Measurements from ENCODE around the gene MAGED2. TPM values are rescaled to one million over a fixed set of nuclear protein-coding genes. Genes with fewer than 3 reads are reported as not detected.
"Not testable (repeated sequence)": the region's sequence is repeated elsewhere in the genome, so short reads cannot be mapped to it uniquely, and the experiment has no call there.

The MAGED2 gene, protein sequence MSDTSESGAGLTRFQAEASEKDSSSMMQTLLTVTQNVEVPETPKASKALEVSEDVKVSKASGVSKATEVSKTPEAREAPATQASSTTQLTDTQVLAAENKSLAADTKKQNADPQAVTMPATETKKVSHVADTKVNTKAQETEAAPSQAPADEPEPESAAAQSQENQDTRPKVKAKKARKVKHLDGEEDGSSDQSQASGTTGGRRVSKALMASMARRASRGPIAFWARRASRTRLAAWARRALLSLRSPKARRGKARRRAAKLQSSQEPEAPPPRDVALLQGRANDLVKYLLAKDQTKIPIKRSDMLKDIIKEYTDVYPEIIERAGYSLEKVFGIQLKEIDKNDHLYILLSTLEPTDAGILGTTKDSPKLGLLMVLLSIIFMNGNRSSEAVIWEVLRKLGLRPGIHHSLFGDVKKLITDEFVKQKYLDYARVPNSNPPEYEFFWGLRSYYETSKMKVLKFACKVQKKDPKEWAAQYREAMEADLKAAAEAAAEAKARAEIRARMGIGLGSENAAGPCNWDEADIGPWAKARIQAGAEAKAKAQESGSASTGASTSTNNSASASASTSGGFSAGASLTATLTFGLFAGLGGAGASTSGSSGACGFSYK
- 100 to 1,000 TPM; 132 to 197 (median 169) TPM for total RNA-seq

DNA sequence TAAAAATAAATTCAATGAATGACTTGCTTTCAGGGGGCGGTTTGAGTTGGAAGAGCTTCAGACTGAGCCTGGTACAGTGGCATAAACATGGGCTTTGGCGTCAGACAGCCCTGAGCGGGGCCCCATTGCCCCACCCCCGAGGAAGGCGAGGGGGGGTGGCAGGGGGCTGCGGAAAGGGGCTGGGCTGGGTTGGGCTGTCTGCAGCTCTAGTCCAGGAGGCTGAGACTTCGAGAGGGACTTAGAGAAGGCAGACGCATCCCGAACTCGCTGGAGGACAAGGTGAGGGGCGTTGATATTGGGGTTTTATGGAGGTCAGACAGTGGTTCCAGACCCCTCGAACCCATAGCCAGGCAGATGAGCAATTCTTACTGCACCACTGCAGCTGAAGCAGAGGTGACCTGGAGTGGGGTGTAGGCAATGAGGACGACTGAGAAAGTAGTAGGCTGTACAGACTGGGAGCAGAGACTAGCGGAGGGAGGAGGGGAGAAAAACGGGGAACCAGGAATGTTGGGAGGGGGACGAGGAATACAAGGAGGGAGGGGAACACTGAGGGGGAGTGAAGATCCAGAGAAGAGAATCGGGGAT, at the start of gene MAGED2:
Gene MAGED2 (plus strand): TSS at position 222 of the 585 bp plus-strand sequence. CDS start 1,587 bp downstream, outside the sequence.
- Histone ChIP-seq H3K36me3 (peaks cover 4 to 30% (median 30%) of the 10 kb centered on the region in 4 donors), H3K9me3 (no peaks in the 10 kb centered on the region), H3K27me3 (no peaks in the 10 kb centered on the region), H3K27ac (replicated peaks in 1 of 4) (peak within 1 kb of the TSS; percentile 85 to 91 (median 88)), H3K4me3 (peak within 1 kb of the TSS; percentile 71 to 82 (median 75)), H3K4me1 (peaks cover 10 to 21% (median 15%) of the 10 kb centered on the region in 4 donors)
- no peak for DNase-seq (ENCODE audit: extremely low spot score)
- peak; percentile 17 to 77 for TF ChIP-seq POLR2AphosphoS5 (IDR thresholded peaks at IDR 0.05)
- no peak for TF ChIP-seq EP300 (IDR thresholded peaks at IDR 0.05)
- TF ChIP-seq, protein P1, sequence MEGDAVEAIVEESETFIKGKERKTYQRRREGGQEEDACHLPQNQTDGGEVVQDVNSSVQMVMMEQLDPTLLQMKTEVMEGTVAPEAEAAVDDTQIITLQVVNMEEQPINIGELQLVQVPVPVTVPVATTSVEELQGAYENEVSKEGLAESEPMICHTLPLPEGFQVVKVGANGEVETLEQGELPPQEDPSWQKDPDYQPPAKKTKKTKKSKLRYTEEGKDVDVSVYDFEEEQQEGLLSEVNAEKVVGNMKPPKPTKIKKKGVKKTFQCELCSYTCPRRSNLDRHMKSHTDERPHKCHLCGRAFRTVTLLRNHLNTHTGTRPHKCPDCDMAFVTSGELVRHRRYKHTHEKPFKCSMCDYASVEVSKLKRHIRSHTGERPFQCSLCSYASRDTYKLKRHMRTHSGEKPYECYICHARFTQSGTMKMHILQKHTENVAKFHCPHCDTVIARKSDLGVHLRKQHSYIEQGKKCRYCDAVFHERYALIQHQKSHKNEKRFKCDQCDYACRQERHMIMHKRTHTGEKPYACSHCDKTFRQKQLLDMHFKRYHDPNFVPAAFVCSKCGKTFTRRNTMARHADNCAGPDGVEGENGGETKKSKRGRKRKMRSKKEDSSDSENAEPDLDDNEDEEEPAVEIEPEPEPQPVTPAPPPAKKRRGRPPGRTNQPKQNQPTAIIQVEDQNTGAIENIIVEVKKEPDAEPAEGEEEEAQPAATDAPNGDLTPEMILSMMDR (IDR thresholded peaks at IDR 0.05): no peak
- TF ChIP-seq POLR2A (IDR thresholded peaks at IDR 0.05; ENCODE audit: low read depth): no peak
- WGBS: 38% methylated on average over 17 of the region's 17 CpGs
- intact Hi-C loops (cut with DNase I): loop anchor here (2.0 kb wide), 1 partner anchor 167 kb away; no protein-coding TSS in a partner anchor

DNA sequence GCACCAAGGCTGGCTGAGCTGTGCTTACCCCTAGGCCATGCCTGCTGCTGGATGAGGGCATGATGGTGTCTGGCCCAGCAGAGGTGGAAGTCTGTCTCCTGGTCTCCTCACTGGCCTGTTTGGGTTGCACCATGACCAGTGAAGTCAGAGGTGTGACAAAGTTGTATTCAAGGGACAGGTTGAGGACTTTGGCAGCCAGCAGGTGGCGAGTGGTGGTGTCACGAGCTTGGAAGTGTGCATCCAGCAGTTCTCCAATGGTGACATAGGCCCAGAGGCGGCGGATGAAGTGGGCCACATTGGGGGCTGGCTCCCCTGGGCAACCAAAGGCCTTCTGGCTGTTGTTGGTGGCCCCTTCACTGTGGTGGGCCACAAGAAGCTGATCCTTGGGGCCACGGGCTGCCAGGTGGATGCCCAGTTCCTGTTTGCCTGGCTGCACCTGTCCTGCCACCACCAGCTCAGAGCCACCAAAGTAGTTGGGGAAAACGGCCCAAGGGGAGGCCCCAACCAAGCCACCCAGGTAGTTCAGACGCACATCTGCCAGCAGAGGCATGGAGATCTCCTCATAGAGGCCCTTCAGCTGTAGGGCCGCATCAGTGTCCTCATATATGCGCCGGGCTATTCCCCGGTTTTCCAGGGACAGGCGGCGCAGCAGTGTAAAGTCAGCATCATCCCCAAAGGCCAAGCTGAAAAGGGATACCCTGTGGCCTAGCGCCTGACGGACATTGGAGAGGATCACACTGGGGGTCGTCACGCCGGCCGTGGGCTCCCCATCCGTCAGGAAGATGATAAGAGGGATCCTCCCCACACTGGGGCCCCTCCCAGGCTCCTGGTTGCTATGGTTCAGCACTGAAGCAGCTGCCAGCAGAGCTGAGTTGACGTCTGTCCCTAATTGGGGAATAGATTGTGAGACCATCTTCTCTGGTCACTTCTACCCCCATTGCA, 49.2 kb upstream of the MAGED2 start:
- TF ChIP-seq EP300 (IDR thresholded peaks at IDR 0.05) (no peak), POLR2A (IDR thresholded peaks at IDR 0.05; ENCODE audit: low read depth) (no peak), POLR2AphosphoS5 (IDR thresholded peaks at IDR 0.05) (no peak)
- TF ChIP-seq, protein P1 (IDR thresholded peaks at IDR 0.05): no peak
- Histone ChIP-seq H3K4me1 (no peaks in the 10 kb centered on the region), H3K27me3 (no peaks in the 10 kb centered on the region), H3K4me3 (no peak overlapping the region), H3K36me3 (no peaks in the 10 kb centered on the region), H3K9me3 (peaks cover 0 to 9% (median 0%) of the 10 kb centered on the region in 4 donors), H3K27ac (replicated peaks in 1 of 4) (no peak overlapping the region)
- 81% methylated on average over 6 of the region's 21 CpGs for WGBS
- intact Hi-C loops (cut with DNase I): no loop called here
- no peak for DNase-seq (ENCODE audit: extremely low spot score)

DNA sequence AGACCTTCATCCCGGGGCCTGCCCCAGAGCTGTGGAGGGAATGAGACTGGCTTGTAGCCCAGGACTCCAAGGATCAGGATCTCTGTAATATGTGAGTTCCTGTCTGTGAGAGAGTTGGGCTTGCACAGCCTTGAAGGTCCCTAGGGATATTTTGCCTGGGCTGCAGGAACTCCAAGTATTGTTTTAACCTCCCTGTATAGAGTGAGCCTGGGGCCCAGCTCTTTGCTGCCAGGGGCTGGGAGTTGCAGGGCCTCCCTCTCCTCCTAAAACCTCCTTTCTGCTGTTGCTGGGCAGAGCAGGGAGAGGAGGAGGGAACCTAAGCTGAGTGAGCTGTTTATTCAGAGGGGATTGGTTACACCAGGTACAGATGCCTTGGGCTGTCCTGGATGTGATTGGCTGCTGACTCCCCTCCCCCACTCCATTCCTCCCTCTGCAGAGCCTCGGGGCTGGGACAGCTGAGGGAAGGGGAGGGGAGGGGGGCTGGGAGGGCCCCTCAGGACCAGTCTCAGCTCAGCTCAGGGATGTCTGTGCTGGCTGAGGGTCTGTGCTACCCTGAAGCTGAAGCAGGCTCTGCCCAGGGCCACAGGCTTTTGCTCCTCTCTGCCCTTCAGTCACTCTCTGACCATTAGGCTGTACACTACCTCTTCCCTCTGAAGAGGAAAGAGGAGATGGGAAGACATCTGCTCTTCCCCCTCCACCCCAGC, 33.0 kb upstream of the MAGED2 start:
- H3K4me3 ChIP-seq; DNase-seq (ENCODE audit: extremely low spot score); H3K36me3 ChIP-seq; H3K27me3 ChIP-seq; H3K27ac ChIP-seq (replicated peaks in 1 of 4); H3K4me1 ChIP-seq; intact Hi-C loops (cut with DNase I); H3K9me3 ChIP-seq: not testable (repeated sequence)
- 21% methylated on average over 2 of the region's 2 CpGs for WGBS

DNA sequence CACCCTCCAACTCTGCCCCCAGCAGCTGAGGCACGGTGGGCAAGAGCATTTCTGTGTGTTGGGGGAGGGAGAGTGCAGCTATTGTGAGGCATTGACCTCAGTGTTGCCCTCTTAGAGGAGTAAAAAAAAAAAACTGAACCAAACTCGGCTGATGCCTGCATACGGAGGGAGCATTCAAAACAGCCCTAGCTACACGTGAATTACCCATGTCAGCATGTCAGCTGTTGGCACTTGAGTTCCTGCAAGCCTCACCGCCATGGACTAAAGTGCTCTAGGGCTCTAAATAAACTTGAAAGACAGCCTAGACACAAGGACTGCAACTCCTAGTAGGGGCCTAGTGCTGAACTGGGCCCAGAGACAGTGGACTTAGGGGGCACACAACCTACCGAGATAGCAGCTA, 31.5 kb upstream of the MAGED2 start:
- TF ChIP-seq, protein P1 (IDR thresholded peaks at IDR 0.05): no peak
- TF ChIP-seq EP300 (IDR thresholded peaks at IDR 0.05) (no peak), POLR2AphosphoS5 (IDR thresholded peaks at IDR 0.05) (no peak), POLR2A (IDR thresholded peaks at IDR 0.05; ENCODE audit: low read depth) (no peak)
- DNase-seq (ENCODE audit: extremely low spot score): no peak
- Histone ChIP-seq H3K27me3 (no peaks in the 10 kb centered on the region), H3K4me3 (no peak overlapping the region), H3K9me3 (no peaks in the 10 kb centered on the region), H3K36me3 (no peaks in the 10 kb centered on the region), H3K27ac (replicated peaks in 1 of 4) (no peak overlapping the region), H3K4me1 (no peaks in the 10 kb centered on the region)
- intact Hi-C loops (cut with DNase I): no loop called here
- 80% methylated on average over 6 of the region's 6 CpGs for WGBS

All from esophagus muscularis mucosa (tissue), 4 donors.